NCI-H2171 (cell line): ENCODE results near the gene GPC2.
"Not testable (repeated sequence)": the region's sequence is repeated elsewhere in the genome, so short reads cannot be mapped to it uniquely, and the experiment has no call there.

Experiments
- DNase-seq: peaks from one replicate; lab custom pipeline; 2025; lab: John Stamatoyannopoulos, UW

Gene GPC2

GRCh38 chr7:100200693-100201092 lies 23.5 kb upstream of the GPC2 start:
- no peak for DNase-seq

GRCh38 chr7:100198266-100198665 lies 21.1 kb upstream of the GPC2 start:
- DNase-seq = no peak

- not testable (repeated sequence) for DNase-seq
These were observed 18.7 kb upstream of the GPC2 start for GRCh38 chr7:100195901-100196322.

GRCh38 chr7:100195222-100195621 lies 18.0 kb upstream of the GPC2 start:
- DNase-seq = no peak

GRCh38 chr7:100192969-100193368 lies 15.8 kb upstream of the GPC2 start:
- no peak for DNase-seq

GRCh38 chr7:100192281-100192862 lies 15.2 kb upstream of the GPC2 start:
- not testable (repeated sequence) for DNase-seq

- no peak for DNase-seq
These were observed 14.6 kb upstream of the GPC2 start for GRCh38 chr7:100191775-100192174.

GRCh38 chr7:100190048-100190711 lies 13.0 kb upstream of the GPC2 start:
- DNase-seq = no peak

GRCh38 chr7:100189061-100189460 lies 11.9 kb upstream of the GPC2 start:
- DNase-seq = no peak

GRCh38 chr7:100185726-100186125 lies 8.5 kb upstream of the GPC2 start:
- DNase-seq = peak; percentile 34

- DNase-seq = not testable (repeated sequence)
These were observed 5.9 kb upstream of the GPC2 start for GRCh38 chr7:100183090-100183489.

GRCh38 chr7:100182616-100183015 lies 5.4 kb upstream of the GPC2 start:
- DNase-seq = not testable (repeated sequence)

- DNase-seq = not testable (repeated sequence)
These were observed 2.9 kb upstream of the GPC2 start for GRCh38 chr7:100180084-100180483.

GRCh38 chr7:100176096-100177044 lies 811 bp downstream of the GPC2 start:
- no peak for DNase-seq

- DNase-seq = no peak
These were observed 1.8 kb downstream of the GPC2 start for GRCh38 chr7:100175296-100175935.

- DNase-seq = no peak
These were observed 2.6 kb downstream of the GPC2 start for GRCh38 chr7:100174582-100174981.

- DNase-seq = no peak
These were observed 3.2 kb downstream of the GPC2 start for GRCh38 chr7:100173806-100174495.

GRCh38 chr7:100171840-100172239 lies 5.3 kb downstream of the GPC2 start:
- no peak for DNase-seq

GRCh38 chr7:100171087-100171681 lies 6.0 kb downstream of the GPC2 start:
- no peak for DNase-seq

- DNase-seq = no peak
These were observed 6.9 kb downstream of the GPC2 start for GRCh38 chr7:100170101-100170897.
